MM.1S (cell line): ENCODE measurements around the gene COPRS.

Experiments
- DNase-seq: peaks from one replicate; pipeline ENCODE4 v3.0.0-alpha.2; 2015
- H2AFZ ChIP-seq: fragments of 300-600 bp; sonication (generic); 2 replicates; pipeline ENCODE4 v1.6.0; 2016; ENCODE audit warnings: antibody characterized with exemption, low read length
- H3F3A ChIP-seq: fragments of 300-600 bp; sonication (generic); 2 replicates; pipeline ENCODE4 v1.6.1; 2016; ENCODE audit warnings: mild to moderate bottlenecking, antibody characterized with exemption, low read length, moderate library complexity, mixed read lengths; ENCODE audit not compliant: insufficient read depth
- H3K27ac ChIP-seq: fragments of 300-600 bp; sonication (generic); 2 replicates; pipeline ENCODE4 v1.5.1; 2016; ENCODE audit warnings: mild to moderate bottlenecking, low read length
- H3K27me3 ChIP-seq: fragments of 300-600 bp; sonication (generic); replicated peaks from 2 replicates; pipeline ENCODE4 v1.6.0; 2016; ENCODE audit warnings: low read length; ENCODE audit not compliant: insufficient read depth
- H3K36me3 ChIP-seq: fragments of 300-600 bp; sonication (generic); replicated peaks from 2 replicates; pipeline ENCODE4 v1.6.1; 2016; ENCODE audit warnings: mild to moderate bottlenecking, low read length, mixed read lengths; ENCODE audit not compliant: insufficient read depth
- H3K4me1 ChIP-seq: fragments of 300-600 bp; sonication (generic); 2 replicates; pipeline ENCODE4 v1.6.1; 2016; ENCODE audit warnings: low read length, mixed read lengths
- H3K4me2 ChIP-seq: fragments of 300-600 bp; sonication (generic); 2 replicates; pipeline ENCODE4 v1.6.0; 2016; ENCODE audit warnings: low read depth, low read length
- H3K4me3 ChIP-seq: fragments of 300-600 bp; sonication (generic); 2 replicates; pipeline ENCODE4 v1.5.1; 2016; ENCODE audit warnings: low read length, mixed read lengths
- H3K79me2 ChIP-seq: fragments of 300-600 bp; sonication (generic); 2 replicates; pipeline ENCODE4 v1.6.1; 2016; ENCODE audit warnings: mixed run types, low read length, mixed read lengths
- H3K9ac ChIP-seq: fragments of 300-600 bp; sonication (generic); 2 replicates; pipeline ENCODE4 v1.6.1; 2016; ENCODE audit warnings: low read length, mixed read lengths
- H3K9me2 ChIP-seq: fragments of 300-600 bp; sonication (generic); replicated peaks from 2 replicates; pipeline ENCODE4 v1.6.1; 2016; ENCODE audit warnings: mild to moderate bottlenecking, low read length, mixed read lengths; ENCODE audit not compliant: insufficient read depth
- H3K9me3 ChIP-seq: fragments of 300-600 bp; sonication (generic); replicated peaks from 2 replicates; pipeline ENCODE4 v1.6.1; 2016; ENCODE audit warnings: mild to moderate bottlenecking, low read length, mixed read lengths; ENCODE audit not compliant: insufficient read depth
- H4K20me1 ChIP-seq: fragments of 300-600 bp; sonication (generic); 2 replicates; pipeline ENCODE4 v1.6.1; 2016; ENCODE audit warnings: mild to moderate bottlenecking, low read length, moderate library complexity, mixed read lengths; ENCODE audit not compliant: insufficient read depth
- CTCF ChIP-seq: fragments of 300-600 bp; sonication (generic); IDR thresholded peaks from 2 replicates; pipeline ENCODE4 v1.5.1; 2016; ENCODE audit warnings: antibody characterized with exemption, low read length, mixed read lengths
- EZH2 ChIP-seq: fragments of 300-600 bp; sonication (generic); optimal IDR thresholded peaks from 2 replicates; pipeline ENCODE3; 2017; ENCODE audit warnings: low read depth, mild to moderate bottlenecking, antibody characterized with exemption, low read length, mixed read lengths
- EZH2phosphoT487 ChIP-seq: fragments of 300-600 bp; sonication (generic); IDR thresholded peaks from 2 replicates; pipeline ENCODE4 v1.6.1; 2018; ENCODE audit warnings: antibody characterized with exemption, low read length

COPRS gene

GRCh38 chr17:31869031-31869430, 10.0 kb upstream of the COPRS start:
- H2AFZ ChIP-seq: no peak overlapping the region
- no peaks in the 10 kb centered on the region for H3K4me1 ChIP-seq
- no peak overlapping the region for H3K27ac ChIP-seq
- no peak overlapping the region for H3K9ac ChIP-seq
- no peaks in the 10 kb centered on the region for H3K27me3 ChIP-seq
- no peaks in the 10 kb centered on the region for H3K9me2 ChIP-seq
- H3K4me3 ChIP-seq: no peak overlapping the region
- H3K9me3 ChIP-seq: no peaks in the 10 kb centered on the region
- TF ChIP-seq EZH2 (no peak), CTCF (no peak), EZH2phosphoT487 (no peak)
- no peak for DNase-seq
- H3K79me2 ChIP-seq: no peaks in the 10 kb centered on the region
- no peak overlapping the region for H3K4me2 ChIP-seq
- H3F3A ChIP-seq: no peaks in the 10 kb centered on the region
- peaks cover 3% of the 10 kb centered on the region; the same call in 1 of the 2 replicates for H3K36me3 ChIP-seq
- no peaks in the 10 kb centered on the region for H4K20me1 ChIP-seq

DNA sequence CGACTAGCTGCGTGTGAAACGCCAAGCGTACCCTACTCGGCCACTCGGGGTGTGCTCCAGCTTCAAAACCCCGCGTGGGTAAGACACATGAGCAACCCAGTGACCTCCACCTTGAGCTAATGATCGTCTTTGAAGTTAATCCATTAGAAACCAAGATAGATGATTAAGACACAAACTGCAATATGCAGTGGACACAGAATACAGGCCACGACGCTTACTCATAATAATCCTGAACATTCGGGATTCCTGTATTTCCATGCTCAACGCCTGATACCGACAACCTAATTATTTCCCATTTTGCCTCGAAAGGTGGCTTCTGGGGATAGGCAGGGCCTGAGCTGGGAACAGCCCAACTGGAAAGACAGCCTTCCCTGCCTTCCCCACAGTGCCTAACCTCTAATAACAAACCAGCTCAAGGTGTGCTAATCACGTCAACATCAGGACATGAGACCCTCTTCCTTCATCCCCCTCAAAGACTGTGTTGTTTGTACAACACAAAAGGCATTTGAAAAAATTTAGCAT, 504 bp upstream of the COPRS start:
- no peaks in the 10 kb centered on the region for H3K9me2 ChIP-seq
- no peak for DNase-seq
- no peaks in the 10 kb centered on the region for H3K36me3 ChIP-seq
- TF ChIP-seq EZH2phosphoT487: no peak
- no peak for TF ChIP-seq EZH2
- TF ChIP-seq CTCF: no peak
- no peaks in the 10 kb centered on the region for H3K27me3 ChIP-seq
- H4K20me1 ChIP-seq: no peaks in the 10 kb centered on the region
- peak overlapping the region; percentile 77 for H3K4me2 ChIP-seq
- peak overlapping the region; percentile 69 for H3K4me3 ChIP-seq
- no peaks in the 10 kb centered on the region for H3K9me3 ChIP-seq
- no peak overlapping the region for H3K27ac ChIP-seq
- peaks cover 12% of the 10 kb centered on the region; the same call in 1 of the 2 replicates for H3K4me1 ChIP-seq
- H3K79me2 ChIP-seq: peaks cover 24% of the 10 kb centered on the region
- no peak overlapping the region; the same call in 1 of the 2 replicates for H3K9ac ChIP-seq
- peak overlapping the region; percentile 40; the same call in 1 of the 2 replicates for H2AFZ ChIP-seq
- no peaks in the 10 kb centered on the region for H3F3A ChIP-seq

DNA sequence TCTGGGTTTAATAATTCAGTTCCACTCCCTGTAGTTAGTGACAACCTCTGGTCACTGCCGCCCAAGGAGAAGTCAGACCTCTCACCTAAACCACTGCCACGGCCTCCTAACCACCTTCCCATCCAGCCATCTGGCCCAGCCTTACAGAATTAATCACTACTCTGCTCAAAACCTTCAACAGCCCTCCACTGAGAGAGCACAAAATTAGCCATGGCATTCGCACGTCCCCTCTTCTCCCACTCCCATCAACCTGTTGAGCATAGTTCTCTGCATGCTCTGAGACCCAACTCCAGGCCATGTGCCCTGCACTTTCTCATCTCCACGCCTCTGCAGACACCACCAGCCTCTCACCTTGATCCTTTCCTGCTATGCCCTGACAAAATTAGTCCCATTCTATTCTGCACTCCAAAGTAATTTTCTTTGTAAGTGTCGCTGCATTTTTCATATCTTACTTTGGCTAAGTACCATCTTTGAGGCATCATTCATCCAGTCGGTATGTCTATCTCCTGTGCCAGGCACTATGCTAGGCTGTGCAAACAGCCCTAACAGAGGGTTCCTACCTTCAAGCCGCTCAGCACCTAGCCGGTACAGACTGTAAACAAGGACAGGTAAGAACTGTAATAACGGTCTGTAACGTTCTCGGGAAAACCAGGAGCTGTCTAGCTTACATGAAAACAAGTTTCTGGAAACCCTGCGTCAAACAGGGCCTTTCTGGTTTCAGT, 963 bp downstream of the COPRS start:
- H3K27ac ChIP-seq: peak overlapping the region; percentile 1; the same call in 1 of the 2 replicates
- H3K79me2 ChIP-seq: peaks cover 24% of the 10 kb centered on the region
- no peaks in the 10 kb centered on the region for H3K36me3 ChIP-seq
- no peak for DNase-seq
- no peaks in the 10 kb centered on the region for H3F3A ChIP-seq
- peak overlapping the region; percentile 79 for H3K4me3 ChIP-seq
- no peaks in the 10 kb centered on the region for H4K20me1 ChIP-seq
- H3K4me2 ChIP-seq: peak overlapping the region; percentile 68
- no peaks in the 10 kb centered on the region for H3K27me3 ChIP-seq
- H2AFZ ChIP-seq: peak overlapping the region; percentile 84
- H3K9me3 ChIP-seq: no peaks in the 10 kb centered on the region
- H3K9me2 ChIP-seq: no peaks in the 10 kb centered on the region
- TF ChIP-seq EZH2 (no peak), EZH2phosphoT487 (no peak), CTCF (no peak)
- H3K9ac ChIP-seq: peak overlapping the region; percentile 69
- H3K4me1 ChIP-seq: peaks cover 12% of the 10 kb centered on the region; the same call in 1 of the 2 replicates
